Breast epithelium (tissue), 3 donors: Measurements from ENCODE around the gene CCDC102A.

ENCODE experiments used
- POLR2A ChIP-seq: fragments of 450-650 bp; IDR thresholded peaks from one replicate; pipeline ENCODE4 v1.6.1; 2016; ENCODE audit warnings: antibody characterized with exemption, mild to moderate bottlenecking, moderate library complexity
- POLR2AphosphoS5 ChIP-seq, 3 donors: sonication (generic); formaldehyde crosslinking; IDR thresholded peaks; one replicate each; pipeline ENCODE4 v1.6.1; 2017; ENCODE audit warnings: antibody characterized with exemption in 3 of 3
- TF ChIP-seq, protein P1 (sequence below), 3 donors: fragments of 450-650 bp; IDR thresholded peaks; one replicate each; pipeline ENCODE4 v1.5.1; 2016 to 2017; ENCODE audit warnings: antibody characterized with exemption in 3 of 3, mild to moderate bottlenecking in 3 of 3, moderate library complexity in 3 of 3

DNA sequence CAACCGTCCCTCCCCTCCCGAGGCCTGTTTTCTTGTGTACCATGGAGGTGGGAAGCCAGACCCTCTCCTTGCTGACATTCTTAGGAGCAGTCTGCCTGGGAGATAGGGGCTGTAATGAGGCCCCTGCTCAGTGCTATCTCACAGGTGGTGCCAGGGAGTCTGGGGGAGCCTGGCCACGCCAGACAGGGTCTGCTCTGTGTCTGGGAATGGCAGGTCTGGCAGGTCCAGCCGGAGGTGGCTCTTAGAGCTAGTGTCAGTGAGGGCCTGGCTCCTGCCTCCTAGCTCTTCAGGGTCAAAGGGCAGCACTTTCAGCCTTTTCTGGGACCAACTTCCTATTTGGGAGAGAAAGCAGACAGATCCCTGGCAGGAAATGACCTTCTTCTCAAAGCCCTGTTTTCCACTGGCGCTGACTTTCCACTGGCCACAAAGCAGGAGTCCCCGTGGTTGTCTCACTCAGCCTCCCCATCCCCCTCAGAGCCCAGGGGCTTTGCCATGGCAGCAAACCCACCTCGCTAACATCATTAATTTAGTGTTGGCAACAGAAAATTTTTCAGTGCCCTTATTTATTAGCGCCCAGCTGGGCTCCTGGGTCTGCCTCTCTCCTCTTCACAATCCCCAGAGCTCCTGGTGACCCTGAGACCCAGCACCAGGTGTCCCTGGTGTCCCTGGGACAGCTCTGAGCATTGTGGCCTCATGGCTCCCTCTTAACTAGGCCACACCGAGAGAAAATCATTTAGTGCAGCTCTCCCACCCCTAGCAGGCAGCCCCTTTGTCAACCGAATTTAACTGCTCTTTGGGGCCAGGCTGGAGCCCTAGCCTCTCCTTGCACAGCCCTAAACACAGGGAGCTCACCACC is 26.1 kb downstream of the CCDC102A start:
- TF ChIP-seq, protein P1, sequence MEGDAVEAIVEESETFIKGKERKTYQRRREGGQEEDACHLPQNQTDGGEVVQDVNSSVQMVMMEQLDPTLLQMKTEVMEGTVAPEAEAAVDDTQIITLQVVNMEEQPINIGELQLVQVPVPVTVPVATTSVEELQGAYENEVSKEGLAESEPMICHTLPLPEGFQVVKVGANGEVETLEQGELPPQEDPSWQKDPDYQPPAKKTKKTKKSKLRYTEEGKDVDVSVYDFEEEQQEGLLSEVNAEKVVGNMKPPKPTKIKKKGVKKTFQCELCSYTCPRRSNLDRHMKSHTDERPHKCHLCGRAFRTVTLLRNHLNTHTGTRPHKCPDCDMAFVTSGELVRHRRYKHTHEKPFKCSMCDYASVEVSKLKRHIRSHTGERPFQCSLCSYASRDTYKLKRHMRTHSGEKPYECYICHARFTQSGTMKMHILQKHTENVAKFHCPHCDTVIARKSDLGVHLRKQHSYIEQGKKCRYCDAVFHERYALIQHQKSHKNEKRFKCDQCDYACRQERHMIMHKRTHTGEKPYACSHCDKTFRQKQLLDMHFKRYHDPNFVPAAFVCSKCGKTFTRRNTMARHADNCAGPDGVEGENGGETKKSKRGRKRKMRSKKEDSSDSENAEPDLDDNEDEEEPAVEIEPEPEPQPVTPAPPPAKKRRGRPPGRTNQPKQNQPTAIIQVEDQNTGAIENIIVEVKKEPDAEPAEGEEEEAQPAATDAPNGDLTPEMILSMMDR (IDR thresholded peaks at IDR 0.05) = no peak
- TF ChIP-seq POLR2AphosphoS5 (IDR thresholded peaks at IDR 0.05) = no peak
- no peak for TF ChIP-seq POLR2A
